ENCODE results near the gene NELL2.
A peak's percentile ranks its signal among the peaks of the same experiment; 100 is the strongest.
"Not testable (repeated sequence)": the region's sequence is repeated elsewhere in the genome, so short reads cannot be mapped to it uniquely, and the experiment has no call there.

The NELL2 gene

DNA sequence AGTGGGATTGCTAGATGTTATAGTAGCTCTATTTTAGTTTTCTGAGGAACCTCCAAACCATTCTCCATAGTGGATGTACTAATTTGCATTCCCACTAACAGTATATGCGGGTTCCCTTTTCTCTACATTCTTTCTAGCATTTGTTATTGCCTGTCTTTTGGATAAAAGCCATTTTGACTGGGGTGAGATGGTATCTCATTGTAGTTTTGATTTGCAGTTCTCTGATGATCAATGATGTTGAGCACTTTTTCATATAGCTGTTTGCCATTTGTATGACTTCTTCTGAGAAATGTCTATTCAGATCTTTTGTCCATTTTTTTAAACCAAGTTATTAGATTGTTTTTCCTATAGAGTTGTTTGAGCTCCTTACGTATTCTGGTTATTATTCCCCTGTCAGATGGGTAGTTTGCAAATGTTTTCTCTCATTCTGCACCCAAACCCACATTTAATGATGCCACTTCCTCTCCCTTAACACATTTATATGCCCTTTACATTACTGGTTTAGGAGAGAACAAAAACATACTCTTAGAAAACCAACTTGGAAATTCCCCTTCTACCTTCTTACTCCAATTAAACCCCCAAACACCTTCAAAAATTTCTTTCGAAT, 48.2 kb downstream of the NELL2 start:
- in situ Hi-C loops (cut with MboI; ENCODE audit: low pct_unique_long_range_greater_than_20kb, low sequenced_read_pairs, unreplicated experiment), result no loop called here
- TF ChIP-seq, protein P1, sequence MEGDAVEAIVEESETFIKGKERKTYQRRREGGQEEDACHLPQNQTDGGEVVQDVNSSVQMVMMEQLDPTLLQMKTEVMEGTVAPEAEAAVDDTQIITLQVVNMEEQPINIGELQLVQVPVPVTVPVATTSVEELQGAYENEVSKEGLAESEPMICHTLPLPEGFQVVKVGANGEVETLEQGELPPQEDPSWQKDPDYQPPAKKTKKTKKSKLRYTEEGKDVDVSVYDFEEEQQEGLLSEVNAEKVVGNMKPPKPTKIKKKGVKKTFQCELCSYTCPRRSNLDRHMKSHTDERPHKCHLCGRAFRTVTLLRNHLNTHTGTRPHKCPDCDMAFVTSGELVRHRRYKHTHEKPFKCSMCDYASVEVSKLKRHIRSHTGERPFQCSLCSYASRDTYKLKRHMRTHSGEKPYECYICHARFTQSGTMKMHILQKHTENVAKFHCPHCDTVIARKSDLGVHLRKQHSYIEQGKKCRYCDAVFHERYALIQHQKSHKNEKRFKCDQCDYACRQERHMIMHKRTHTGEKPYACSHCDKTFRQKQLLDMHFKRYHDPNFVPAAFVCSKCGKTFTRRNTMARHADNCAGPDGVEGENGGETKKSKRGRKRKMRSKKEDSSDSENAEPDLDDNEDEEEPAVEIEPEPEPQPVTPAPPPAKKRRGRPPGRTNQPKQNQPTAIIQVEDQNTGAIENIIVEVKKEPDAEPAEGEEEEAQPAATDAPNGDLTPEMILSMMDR (IDR thresholded peaks at IDR 0.05; ENCODE audit: extremely low read depth, insufficient read depth, missing control alignments), result no peak

DNA sequence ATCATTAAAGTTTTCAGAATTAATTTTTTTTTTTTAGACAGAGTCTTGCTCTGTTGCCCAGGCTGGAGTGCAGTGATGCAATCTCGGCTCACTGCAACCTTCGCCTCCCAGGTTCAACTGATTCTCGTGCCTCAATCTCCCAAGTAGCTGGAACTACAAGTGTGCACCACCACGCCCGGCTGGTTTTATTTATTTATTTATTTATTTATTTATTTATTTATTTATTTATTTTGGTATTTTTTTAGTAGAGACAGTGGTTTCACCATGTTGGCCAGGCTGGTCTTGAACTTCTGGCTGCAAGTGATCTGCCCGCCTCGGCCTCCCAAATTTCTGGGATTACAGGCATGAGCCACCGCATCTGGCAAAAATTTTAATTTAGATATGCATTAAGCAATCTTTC, 54.4 kb downstream of the NELL2 start:
- in situ Hi-C loops (cut with MboI; ENCODE audit: low pct_unique_long_range_greater_than_20kb, low sequenced_read_pairs, unreplicated experiment), result not testable (repeated sequence)

More for the DNA sequence above, 48.2 kb downstream of the NELL2 start:
- no peak for DNase-seq (ENCODE audit: low spot score)

DNA sequence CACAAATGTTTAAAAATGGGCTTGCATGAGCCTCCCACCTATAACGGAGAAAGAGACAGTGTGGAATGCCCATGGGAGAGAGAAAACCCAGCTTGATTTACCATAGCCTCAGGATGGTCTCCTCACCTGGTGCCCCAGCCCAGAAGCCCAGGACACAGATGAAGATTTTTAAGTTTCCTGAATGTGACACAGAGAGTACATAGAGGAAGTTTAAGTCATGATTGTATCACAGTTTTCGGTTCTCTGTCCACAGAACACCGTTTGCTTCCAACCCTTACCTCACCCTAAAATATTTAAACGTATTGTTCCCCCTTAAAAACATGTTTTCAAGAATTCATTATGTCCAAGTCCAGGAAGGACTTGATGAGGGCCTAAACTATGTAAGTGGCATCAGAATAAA, 56.2 kb downstream of the NELL2 start:
- TF ChIP-seq, protein P1 (IDR thresholded peaks at IDR 0.05; ENCODE audit: extremely low read depth, insufficient read depth, missing control alignments), result no peak
- in situ Hi-C loops (cut with MboI; ENCODE audit: low pct_unique_long_range_greater_than_20kb, low sequenced_read_pairs, unreplicated experiment), result no loop called here
- DNase-seq (ENCODE audit: low spot score), result no peak

More for the DNA sequence above, 54.4 kb downstream of the NELL2 start:
- DNase-seq (ENCODE audit: low spot score), result not testable (repeated sequence)

DNA sequence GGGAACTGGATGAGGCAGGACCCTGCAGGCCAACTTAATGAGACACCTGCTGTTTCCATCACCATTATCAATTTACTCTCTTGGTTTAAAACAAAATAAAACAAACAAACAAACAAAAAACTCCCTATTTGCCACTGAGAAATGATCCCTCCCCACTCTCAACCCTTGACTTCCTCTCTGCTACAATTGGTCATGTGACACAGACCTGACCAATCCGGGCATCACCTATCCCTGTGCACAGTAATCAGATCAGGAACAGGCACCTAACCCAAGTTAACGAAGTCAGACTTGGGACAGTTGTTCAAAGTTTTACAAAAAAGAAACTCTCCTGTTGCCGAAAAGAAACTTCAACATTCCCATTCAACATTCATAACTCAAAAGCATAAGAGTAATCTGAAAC, 58.4 kb downstream of the NELL2 start:
- in situ Hi-C loops (cut with MboI; ENCODE audit: low pct_unique_long_range_greater_than_20kb, low sequenced_read_pairs, unreplicated experiment), result no loop called here
- TF ChIP-seq, protein P1 (IDR thresholded peaks at IDR 0.05; ENCODE audit: extremely low read depth, insufficient read depth, missing control alignments), result no peak
- no peak for DNase-seq (ENCODE audit: low spot score)

DNA sequence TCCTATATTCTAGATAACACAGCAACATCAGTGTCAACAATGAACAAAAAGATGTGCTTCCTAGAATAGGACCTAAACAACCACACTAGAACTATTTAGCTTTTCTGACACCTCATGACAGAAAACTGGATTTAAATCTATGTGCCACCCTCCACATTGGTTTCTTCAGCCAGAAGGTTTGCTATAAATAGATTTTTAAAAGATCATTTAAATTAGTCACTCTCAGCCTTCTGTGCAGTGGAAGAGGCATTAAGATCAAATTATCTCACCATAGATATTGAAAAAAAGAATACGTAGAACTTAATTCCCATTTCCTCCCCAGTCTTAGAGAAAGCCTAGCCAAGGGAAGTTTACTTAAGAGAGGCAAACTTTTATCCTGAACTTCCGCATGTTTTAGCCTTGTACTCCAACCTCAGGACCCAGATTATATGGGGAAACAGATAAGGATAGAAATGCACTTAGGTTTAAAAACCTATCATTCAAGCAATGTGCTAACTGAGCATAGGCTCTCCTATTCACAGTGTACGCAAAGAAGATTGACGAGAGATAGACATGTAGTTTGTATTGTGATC, 59.6 kb downstream of the NELL2 start:
- in situ Hi-C loops (cut with MboI; ENCODE audit: low pct_unique_long_range_greater_than_20kb, low sequenced_read_pairs, unreplicated experiment), result no loop called here
- TF ChIP-seq, protein P1 (IDR thresholded peaks at IDR 0.05; ENCODE audit: extremely low read depth, insufficient read depth, missing control alignments), result no peak
- no peak for DNase-seq (ENCODE audit: low spot score)

DNA sequence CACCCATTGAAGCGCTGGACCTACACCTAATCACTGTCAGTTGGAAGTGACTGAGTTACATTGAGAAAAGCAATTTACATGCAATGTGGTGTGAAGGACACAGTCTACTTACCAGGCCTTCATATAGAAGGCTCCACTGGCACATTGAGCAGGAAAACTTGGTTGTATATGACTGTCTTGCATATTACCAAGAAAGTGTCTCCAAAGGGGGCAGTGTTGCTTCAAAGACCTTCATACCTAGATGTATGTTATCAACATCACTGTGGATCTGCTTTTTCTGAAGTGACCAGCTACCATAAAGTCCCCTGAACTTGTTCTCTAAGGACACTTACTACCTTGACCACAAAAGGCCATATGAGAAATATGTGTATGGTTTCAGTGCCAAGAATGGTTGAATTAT, 64.1 kb downstream of the NELL2 start:
- TF ChIP-seq, protein P1 (IDR thresholded peaks at IDR 0.05; ENCODE audit: extremely low read depth, insufficient read depth, missing control alignments), result peak; percentile 40
- DNase-seq (ENCODE audit: low spot score), result no peak
- in situ Hi-C loops (cut with MboI; ENCODE audit: low pct_unique_long_range_greater_than_20kb, low sequenced_read_pairs, unreplicated experiment), result no loop called here

DNA sequence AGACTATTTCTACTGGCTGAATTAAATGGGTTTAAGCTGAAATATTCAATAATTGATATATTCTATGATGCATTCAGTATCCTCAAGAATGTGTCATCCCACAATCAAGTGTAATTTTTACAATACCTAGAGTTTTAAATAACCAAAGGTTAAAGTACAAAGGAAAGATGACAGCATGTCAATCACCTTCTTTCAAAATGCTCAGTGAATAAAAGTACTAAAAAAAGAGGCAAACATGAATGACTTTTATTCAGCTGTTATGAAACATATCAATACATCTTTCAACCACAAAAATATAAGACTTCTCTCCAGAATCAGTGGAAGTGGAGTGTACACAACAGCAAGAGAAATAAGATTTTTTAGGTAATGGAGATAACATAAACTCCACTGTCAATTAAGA, 72.0 kb downstream of the NELL2 start:
- no peak for DNase-seq (ENCODE audit: low spot score)
- TF ChIP-seq, protein P1 (IDR thresholded peaks at IDR 0.05; ENCODE audit: extremely low read depth, insufficient read depth, missing control alignments), result no peak
- in situ Hi-C loops (cut with MboI; ENCODE audit: low pct_unique_long_range_greater_than_20kb, low sequenced_read_pairs, unreplicated experiment), result no loop called here

Data from GM13977 (cell line).